K562 (cell line): ENCODE measurements around the gene AACS. TPM values are rescaled to one million over a fixed set of nuclear protein-coding genes. Genes with fewer than 3 reads are reported as not detected.

Experiments used
- ATAC-seq: fragments of 200-7000 bp; cut with Tn5 transposase; 3 replicates; pipeline ENCODE4 v1.9.1; 2020; ENCODE audit warnings: moderate library complexity
- BruUV-seq: library from RNA; stranded (reverse); fragments of 400-500 nt; replicated peaks from 2 replicates; lab custom pipeline; 2021; lab: Mats Ljungman, UMichigan
- CTCF ChIA-PET: fragments of 300-600 bp; formaldehyde crosslinking; extraction: SDS; loops from one replicate; lab custom pipeline; 2021; ENCODE audit warnings: low intra/inter-chr PET ratio; lab: Yijun Ruan, JAX
- POLR2A ChIA-PET: fragments of 300-600, 350-650 bp; sonication (Branson Sonifier 250); formaldehyde crosslinking; extraction: SDS; loops from one replicate; lab custom pipeline; 2021; ENCODE audit warnings: antibody characterized with exemption, inconsistent platforms; lab: Yijun Ruan, JAX
- DNase-seq, 4 experiments: peaks; one replicate each; pipeline versions ENCODE4 v3.0.0 to v3.0.0-alpha.2; 2011 to 2018; ENCODE audit warnings: low spot score in 3 of 4, mixed read lengths in 3 of 4; ENCODE audit errors: extremely low read depth in 1 of 4
- FAIRE-seq: peaks from 2 replicates; lab custom pipeline; 2011; peaks lifted over from hg19 to GRCh38; lab: Jason Lieb, UNC
- H2AFZ ChIP-seq: 2 replicates; pipeline ENCODE4 v1.6.0; 2011; ENCODE audit warnings: low read depth, low read length, control low read depth, inconsistent platforms
- H3K27ac ChIP-seq: fragments of 200-600 bp; 3 replicates; pipeline ENCODE4 v1.8.0; 2011; ENCODE audit warnings: low read depth, mild to moderate bottlenecking, control low read depth, inconsistent platforms, low read length, moderate library complexity, mixed read lengths; ENCODE audit errors: extremely low read depth
- H3K27me3 ChIP-seq, 2 experiments: fragments of 300-600 bp in 1 of 2; 2 replicates in 1 of 2; 3 replicates in 1 of 2; pipeline versions ENCODE4 v1.6.0 to v1.8.0; 2011; ENCODE audit warnings: inconsistent platforms in 2 of 2, low read length in 2 of 2, mild to moderate bottlenecking in 1 of 2, mixed read lengths in 1 of 2, moderate library complexity in 1 of 2; ENCODE audit not compliant: control insufficient read depth in 2 of 2, insufficient read depth in 2 of 2
- H3K36me3 ChIP-seq: fragments of 300-600 bp; 3 replicates; pipeline ENCODE4 v1.8.0; 2011; ENCODE audit warnings: mild to moderate bottlenecking, low read length, inconsistent platforms; ENCODE audit not compliant: control insufficient read depth, insufficient read depth
- H3K4me1 ChIP-seq, 2 experiments: fragments of 200-600 bp in 1 of 2; replicated peaks in 1 of 2; 2 replicates in 1 of 2; 3 replicates in 1 of 2; pipeline versions ENCODE4 v1.5.1 to v1.8.0; 2011; ENCODE audit warnings: inconsistent platforms in 2 of 2, low read length in 2 of 2, mild to moderate bottlenecking in 1 of 2, mixed read lengths in 1 of 2, moderate library complexity in 1 of 2; ENCODE audit not compliant: control insufficient read depth in 2 of 2, insufficient read depth in 2 of 2
- H3K4me2 ChIP-seq: 2 replicates; pipeline ENCODE4 v1.6.1; 2011; ENCODE audit warnings: low read length, control low read depth, inconsistent platforms, mixed read lengths; ENCODE audit not compliant: insufficient read depth
- H3K4me3 ChIP-seq: fragments of 200-600 bp; sonication (generic), shearing (Covaris generic); 2 replicates; pipeline ENCODE4 v1.5.1; 2016; ENCODE audit warnings: control low read depth, inconsistent platforms
- H3K79me2 ChIP-seq: fragments of 200-600 bp; 3 replicates; pipeline ENCODE4 v1.8.0; 2011; ENCODE audit warnings: low read length, inconsistent platforms; ENCODE audit not compliant: control insufficient read depth, insufficient read depth
- H3K9ac ChIP-seq, 2 experiments: 2 replicates each; pipeline versions ENCODE4 v1.6.0 to v1.6.1; 2011; ENCODE audit warnings: low read depth in 2 of 2, low read length in 2 of 2, control low read depth in 1 of 2, inconsistent platforms in 1 of 2, mild to moderate bottlenecking in 1 of 2, mixed read lengths in 1 of 2; ENCODE audit not compliant: insufficient read depth in 1 of 2
- H3K9me1 ChIP-seq: one replicate; pipeline ENCODE4 v1.6.0; 2011; ENCODE audit warnings: inconsistent platforms, mild to moderate bottlenecking, low read length, moderate library complexity; ENCODE audit not compliant: control insufficient read depth, insufficient read depth
- H3K9me3 ChIP-seq: replicated peaks from 2 replicates; pipeline ENCODE4 v1.5.1; 2011; ENCODE audit warnings: low read depth, low read length, inconsistent platforms; ENCODE audit not compliant: control insufficient read depth, insufficient read depth
- H4K20me1 ChIP-seq: replicated peaks from 2 replicates; pipeline ENCODE4 v1.6.1; 2011; ENCODE audit warnings: low read length, inconsistent platforms, mixed read lengths; ENCODE audit not compliant: control insufficient read depth, insufficient read depth
- BCOR ChIP-seq: fragments of 450-650 bp; IDR thresholded peaks from 2 replicates; pipeline ENCODE4 v1.6.1; 2016
- GATAD2B ChIP-seq: fragments of 450-650 bp; IDR thresholded peaks from 2 replicates; pipeline ENCODE4 v1.6.1; 2017; ENCODE audit warnings: mild to moderate bottlenecking, borderline replicate concordance
- XRCC4 ChIP-seq: IDR thresholded peaks from one replicate; pipeline ENCODE4 v1.6.1; 2011; ENCODE audit not compliant: insufficient read depth, insufficient read length; ENCODE audit errors: extremely low read depth
- ZKSCAN1 ChIP-seq: fragments of 150-350 bp; IDR thresholded peaks from 2 replicates; pipeline ENCODE4 v1.6.1; 2016; ENCODE audit warnings: low read depth, low read length
- WGBS: fragments of 100-300 bp; shearing (Covaris generic); methylation state at CpG from one replicate; pipeline ENCODE4 v1.1.6; 2016; ENCODE audit warnings: low coverage, mixed read lengths; ENCODE audit not compliant: insufficient coverage; ENCODE audit errors: missing lambda C conversion rate; 5-methylcytosine and 5-hydroxymethylcytosine counted together
- in situ Hi-C: fragments of 300-500 bp; cut with MboI; formaldehyde crosslinking; loops from 4 replicates; pipeline ENCODE4 v1.15.0; 2018; ENCODE audit warnings: inconsistent platforms, mixed read lengths
- intact Hi-C: fragments of 100-400 bp; cut with micrococcal nuclease; formaldehyde crosslinking; loops from 2 replicates; pipeline ENCODE4 v1.14.2; 2022
- polyA plus RNA-seq, 8 experiments: library from polyadenylated mRNA; depleted of rRNA in 4 of 8; stranded (reverse) in 5 of 8; unstranded in 3 of 8; fragments of >200 nt; fragmentation: Nextera tagmentation in 2 of 8; fragmentation: Illumina TruSeq in 1 of 8; extraction: Ambion mirVana in 2 of 8; extraction: Trizol in 1 of 8; gene quantifications; 2 replicates each; pipeline versions ENCODE4 v1.2.1 to v1.2.3, GENCODE V29; 2011 to 2014; ENCODE audit warnings: inconsistent platforms in 1 of 8, missing spikeins in 1 of 8
- total RNA-seq, 7 experiments: library from RNA; depleted of rRNA in 6 of 7; stranded (reverse); fragments of >200 nt in 6 of 7; fragmentation: Illumina TruSeq in 2 of 7; extraction: Trizol in 2 of 7; gene quantifications; 2 replicates each; pipeline versions ENCODE4 v1.2.1 to v1.2.3, GENCODE V29; 2011 to 2021; ENCODE audit warnings: low replicate concordance in 1 of 7
- TF ChIP-seq, protein P1 (sequence below): fragments of 250-450 bp; sonication (Bioruptor Pico); IDR thresholded peaks from 2 replicates; pipeline ENCODE4 v1.5.0; 2021; ENCODE audit warnings: mild to moderate bottlenecking, moderate library complexity

Gene AACS
- total and polyA plus RNA-seq, 9 of the 15 experiments (the other 6 are each of a cell fraction or from before 2014, with no cell fraction given), result 2.4 to 13.0 (median 6.0) TPM

DNA sequence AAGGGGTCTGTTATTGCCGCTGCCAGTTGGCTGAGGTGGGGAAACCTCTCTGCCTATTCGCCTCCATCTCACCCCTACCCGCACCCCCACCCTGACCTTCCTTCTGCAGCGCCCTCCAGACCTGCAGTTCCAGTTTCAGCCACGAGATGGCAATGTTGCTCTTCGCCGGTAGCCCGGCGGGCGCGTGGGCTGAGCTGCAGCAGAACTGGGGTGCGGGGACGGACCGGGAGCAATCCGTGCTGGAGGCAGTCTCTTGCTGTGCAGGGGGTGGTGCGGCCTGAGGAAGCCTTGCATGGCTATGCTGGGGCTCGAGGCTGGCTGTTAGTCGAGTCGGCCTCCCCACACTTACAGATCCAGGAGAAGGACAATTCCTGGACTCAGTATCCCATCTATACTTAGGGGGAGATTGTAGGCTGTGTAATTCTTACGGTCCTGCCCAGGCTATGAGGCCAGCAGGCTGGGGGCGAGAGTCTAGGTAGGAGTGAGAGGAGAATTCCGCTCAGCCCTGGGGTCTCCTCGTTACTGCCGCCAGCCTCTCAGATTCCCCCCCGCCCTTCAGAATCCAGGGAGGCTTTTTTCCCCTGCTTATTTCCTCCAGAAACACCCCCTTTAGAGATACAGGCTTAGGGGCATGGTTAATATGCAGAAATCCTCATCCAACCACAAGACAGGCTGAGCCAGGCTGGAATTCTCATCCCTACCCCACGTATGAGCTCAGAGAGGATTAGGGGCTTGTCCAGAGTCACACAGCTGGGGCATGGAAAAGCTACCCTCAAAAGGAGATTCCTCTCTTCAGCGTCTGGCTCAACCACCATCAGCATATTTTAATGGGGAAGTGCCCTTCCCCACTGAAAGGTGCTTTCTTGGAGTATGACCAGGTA lies 118.2 kb downstream of the AACS start (continued):
- TF ChIP-seq, protein P1, sequence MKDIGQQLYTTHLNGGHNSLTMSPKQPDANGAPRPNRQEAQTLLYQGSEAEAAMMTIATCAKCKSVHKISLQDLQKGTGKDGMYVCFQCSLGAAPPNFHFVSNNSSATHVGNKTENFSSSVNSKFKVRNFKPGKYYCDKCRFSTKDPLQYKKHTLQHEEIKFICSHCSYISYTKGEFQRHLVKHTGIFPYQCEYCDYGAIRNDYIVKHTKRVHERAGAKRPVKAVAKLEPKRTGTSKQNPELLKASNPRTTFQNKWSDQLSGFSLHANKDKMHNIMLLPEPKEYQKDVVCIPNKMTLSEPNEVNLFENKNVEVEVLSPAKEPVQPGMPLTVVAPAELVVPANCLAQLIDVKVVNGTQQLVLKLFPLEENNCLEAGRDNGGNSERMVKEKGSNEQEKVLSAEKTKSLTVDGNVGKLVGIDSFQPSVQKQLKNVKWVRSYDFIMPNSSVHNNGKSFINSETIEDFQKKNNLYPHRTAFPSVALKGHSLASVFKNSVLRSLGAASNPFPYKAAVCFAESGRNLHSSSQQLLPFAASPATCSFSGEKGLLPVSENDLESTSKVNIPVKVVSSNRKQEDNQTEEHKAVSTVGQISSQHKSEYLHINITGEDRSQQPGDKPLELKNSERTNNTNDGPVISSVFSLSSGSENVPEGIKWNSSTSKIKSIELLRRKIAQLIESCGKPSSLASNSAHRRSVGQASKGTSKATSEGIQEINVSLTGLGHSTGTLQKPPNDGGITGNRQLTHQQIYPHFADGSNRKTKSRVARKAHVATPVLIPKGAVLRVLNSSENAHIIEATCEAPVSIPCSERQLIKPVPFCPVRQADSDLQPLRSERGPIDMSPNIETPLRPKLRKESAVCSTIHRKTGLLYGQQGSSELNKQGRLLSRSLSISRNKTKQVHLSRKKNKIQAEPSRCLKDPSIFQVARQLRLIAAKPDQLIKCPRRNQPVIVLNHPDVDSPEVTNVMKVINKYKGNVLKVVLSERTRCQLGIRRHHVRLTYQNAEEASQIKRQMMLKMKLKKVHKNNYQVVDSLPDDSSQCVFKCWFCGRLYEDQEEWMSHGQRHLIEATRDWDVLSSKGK (CRISPR knock-in tag), result no peak
- TF ChIP-seq XRCC4, result no peak
- no peak for TF ChIP-seq GATAD2B
- TF ChIP-seq, all 486 proteins: peak for 29

DNA sequence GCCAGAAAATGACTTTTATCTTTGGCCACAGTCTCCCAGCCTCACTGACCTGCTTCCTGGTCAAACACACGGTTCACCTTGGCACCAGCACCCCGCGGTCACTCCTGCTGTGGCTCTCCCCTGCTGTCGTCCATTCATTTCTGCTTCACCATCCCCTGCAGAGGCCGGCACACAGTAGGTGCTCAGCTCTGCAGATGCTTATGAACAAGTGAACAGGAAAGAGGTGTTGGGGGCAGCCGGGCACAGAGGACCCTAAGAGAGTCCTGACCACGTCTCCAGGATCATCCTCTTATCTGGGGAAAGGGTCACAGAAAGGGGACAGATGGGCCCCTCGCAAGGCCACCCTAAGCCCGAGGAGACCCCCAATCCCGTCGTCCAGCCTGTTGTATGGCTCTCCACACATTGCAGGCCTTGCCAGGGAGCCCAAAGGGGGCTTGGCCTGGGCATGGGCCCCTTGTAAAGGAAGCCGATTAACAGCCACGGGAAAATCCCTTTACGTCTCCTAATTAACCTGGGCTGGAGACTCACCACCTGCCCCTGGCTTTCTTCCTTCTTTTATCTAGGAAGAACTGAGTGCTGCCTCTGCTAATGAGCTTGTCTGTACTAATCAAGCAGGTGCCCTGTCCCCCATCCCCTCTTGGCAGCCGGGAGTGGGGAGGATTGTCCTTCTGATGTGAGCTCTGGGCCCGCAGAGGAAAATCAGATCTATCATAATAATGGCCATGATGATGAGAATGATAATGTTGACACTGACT lies 119.2 kb downstream of the AACS start:
- in situ Hi-C loops (no loop called here), intact Hi-C loops (loop anchor here (10.0 kb wide), 1 partner anchor 150 kb away; no protein-coding TSS in a partner anchor)
- Histone ChIP-seq H4K20me1 (peaks cover 6% of the 10 kb centered on the region; the same call in 1 of the 2 replicates), H3K9me3 (no peaks in the 10 kb centered on the region), H3K9me1 (no peaks in the 10 kb centered on the region), H3K27me3 (peaks cover 15 to 46% of the 10 kb centered on the region in 2 experiments), H3K9ac (no peak overlapping the region), H3K36me3 (no peaks in the 10 kb centered on the region), H3K4me3 (no peak overlapping the region), H2AFZ (no peak overlapping the region), H3K79me2 (no peaks in the 10 kb centered on the region), H3K27ac (no peak overlapping the region), H3K4me2 (no peak overlapping the region), H3K4me1 (peaks cover 0 to 24% of the 10 kb centered on the region in 2 experiments; a peak in 3 of 5 replicates)
- no TSS peak for BruUV-seq
- TF ChIP-seq BCOR, result no peak
- peak; percentile 90; the same call in 1 of the 2 replicates for TF ChIP-seq ZKSCAN1
- DNase-seq (no peak), ATAC-seq (no peak), FAIRE-seq (no peak)
- ChIA-PET POLR2A (no interaction called here), CTCF (interaction anchor here (0.6 to 1.8 kb wide), 2 partner anchors 219 to 341 kb away, joined by 3 to 10 read pairs; no protein-coding TSS in a partner anchor)
- WGBS, result 1% methylated on average over 15 of the region's 16 CpGs
